Endothelial cell of umbilical vein (primary cell): ENCODE measurements around the gene NTRK2. TPM values are rescaled to one million over a fixed set of nuclear protein-coding genes. Genes with fewer than 3 reads are reported as not detected.

Experiments
- BruUV-seq: library from RNA; stranded (reverse); fragments of 400-500 nt; replicated peaks from 2 replicates; lab custom pipeline; 2021; lab: Mats Ljungman, UMichigan
- CTCF ChIA-PET: fragments of 300-600, 350-600 bp; sonication (Branson Sonifier 250); formaldehyde crosslinking; loops from one replicate; lab custom pipeline; 2021; ENCODE audit warnings: antibody characterized with exemption, inconsistent platforms; lab: Charles Lee
- POLR2A ChIA-PET: fragments of 300-600, 350-600 bp; sonication (Branson Sonifier 250); formaldehyde crosslinking; loops from one replicate; lab custom pipeline; 2021; ENCODE audit warnings: antibody characterized with exemption, inconsistent platforms; lab: Charles Lee
- DNase-seq: peaks from one replicate; pipeline ENCODE4 v3.0.0-alpha.2; 2011; ENCODE audit warnings: low read depth, low spot score
- FAIRE-seq: peaks from 2 replicates; lab custom pipeline; 2011; peaks lifted over from hg19 to GRCh38; lab: Jason Lieb, UNC
- H2AFZ ChIP-seq: 2 replicates; pipeline ENCODE4 v1.6.0; 2012; ENCODE audit warnings: low read depth, low read length, control low read depth, inconsistent platforms
- H3K27ac ChIP-seq: 2 replicates; pipeline ENCODE4 v1.5.1; 2011; ENCODE audit warnings: low read depth, mild to moderate bottlenecking, control low read depth, low read length, moderate library complexity; ENCODE audit not compliant: insufficient read depth
- H3K27me3 ChIP-seq, 2 experiments: 2 replicates each; pipeline versions ENCODE4 v1.6.0 to v1.6.1; 2011; ENCODE audit warnings: low read length in 2 of 2, mixed read lengths in 1 of 2; ENCODE audit not compliant: control insufficient read depth in 2 of 2, insufficient read depth in 2 of 2
- H3K36me3 ChIP-seq, 2 experiments: 2 replicates in 1 of 2; 3 replicates in 1 of 2; pipeline ENCODE4 v1.5.1; 2011; ENCODE audit warnings: low read length in 2 of 2, mild to moderate bottlenecking in 1 of 2, moderate library complexity in 1 of 2; ENCODE audit not compliant: control insufficient read depth in 2 of 2, insufficient read depth in 2 of 2; ENCODE audit errors: extremely low read depth in 1 of 2
- H3K4me1 ChIP-seq: 3 replicates; pipeline ENCODE4 v1.5.1; 2011; ENCODE audit warnings: mild to moderate bottlenecking, low read length; ENCODE audit not compliant: control insufficient read depth, insufficient read depth; ENCODE audit errors: extremely low read depth
- H3K4me2 ChIP-seq: 2 replicates; pipeline ENCODE4 v1.6.1; 2011; ENCODE audit warnings: low read length, control low read depth, mixed read lengths; ENCODE audit not compliant: insufficient read depth
- H3K4me3 ChIP-seq, 3 experiments: fragments of 200-600 bp in 1 of 3; sonication (generic), shearing (Covaris generic) in 1 of 3; replicated peaks in 1 of 3; 2 replicates each; pipeline ENCODE4 v1.5.1; 2011 to 2016; ENCODE audit warnings: control low read depth in 3 of 3, low read length in 3 of 3, mild to moderate bottlenecking in 2 of 3, inconsistent platforms in 1 of 3, low read depth in 1 of 3, moderate library complexity in 1 of 3; ENCODE audit not compliant: insufficient read depth in 1 of 3
- H3K79me2 ChIP-seq: 2 replicates; pipeline ENCODE4 v1.6.0; 2012; ENCODE audit warnings: low read length, inconsistent platforms; ENCODE audit not compliant: control insufficient read depth, insufficient read depth
- H3K9ac ChIP-seq: replicated peaks from 2 replicates; pipeline ENCODE3; 2011; ENCODE audit warnings: low read length, control low read depth; ENCODE audit not compliant: insufficient read depth; ENCODE audit errors: extremely low read depth
- H3K9me1 ChIP-seq: replicated peaks from 3 replicates; pipeline ENCODE4 v1.6.0; 2011; ENCODE audit warnings: mild to moderate bottlenecking, low read length; ENCODE audit not compliant: control insufficient read depth, insufficient read depth; ENCODE audit errors: extremely low read depth
- H3K9me3 ChIP-seq: replicated peaks from 2 replicates; pipeline ENCODE4 v1.5.1; 2012; ENCODE audit warnings: low read length, inconsistent platforms; ENCODE audit not compliant: control insufficient read depth, insufficient read depth
- H4K20me1 ChIP-seq: replicated peaks from 2 replicates; pipeline ENCODE3; 2011; ENCODE audit warnings: mild to moderate bottlenecking, low read length; ENCODE audit not compliant: control insufficient read depth, insufficient read depth; ENCODE audit errors: extremely low read depth
- CTCF ChIP-seq, 2 donors: IDR thresholded peaks; 1 replicate in 1 of 2; 2 replicates in 1 of 2; pipeline ENCODE4 v1.5.1; 2011; ENCODE audit warnings: low read length in 2 of 2, mild to moderate bottlenecking in 2 of 2, moderate library complexity in 2 of 2, control low read depth in 1 of 2, inconsistent platforms in 1 of 2, low read depth in 1 of 2; ENCODE audit not compliant: insufficient read depth in 1 of 2; ENCODE audit errors: extremely low read depth in 1 of 2
- FOS ChIP-seq: IDR thresholded peaks from 2 replicates; pipeline ENCODE4 v1.6.1; 2011; ENCODE audit warnings: mild to moderate bottlenecking, low read length, moderate library complexity, borderline replicate concordance; ENCODE audit not compliant: insufficient read depth
- GATA2 ChIP-seq: IDR thresholded peaks from 2 replicates; pipeline ENCODE4 v1.7.0; 2011; ENCODE audit warnings: low read depth, mild to moderate bottlenecking, moderate library complexity, mixed read lengths, low read length; ENCODE audit not compliant: insufficient read length, insufficient read depth
- JUN ChIP-seq: IDR thresholded peaks from 2 replicates; pipeline ENCODE4 v1.6.1; 2011; ENCODE audit warnings: borderline replicate concordance, low read depth; ENCODE audit not compliant: insufficient read length, insufficient read depth
- MYC ChIP-seq: IDR thresholded peaks from one replicate; pipeline ENCODE4 v1.6.1; 2011; ENCODE audit warnings: mild to moderate bottlenecking, low read depth, low read length
- POLR2AphosphoS5 ChIP-seq: IDR thresholded peaks from 2 replicates; pipeline ENCODE4 v1.6.1; 2012; ENCODE audit warnings: low read depth, mild to moderate bottlenecking, control low read depth, low read length, moderate library complexity; ENCODE audit not compliant: insufficient read depth
- dilution Hi-C: fragments of 300-500 bp; cut with MboI; formaldehyde crosslinking; loops from one replicate; pipeline ENCODE4 v1.15.0; 2019; ENCODE audit warnings: low sequenced_read_pairs; ENCODE audit not compliant: extremely low pct_ligation_motif_present
- intact Hi-C: fragments of 100-400 bp; cut with micrococcal nuclease; formaldehyde crosslinking; loops from one replicate; pipeline ENCODE4 v1.10.0; 2022
- polyA plus RNA-seq, 4 experiments: library from polyadenylated mRNA; depleted of rRNA in 3 of 4; stranded (reverse) in 3 of 4; unstranded in 1 of 4; fragments of >200 nt; gene quantifications; 2 replicates each; pipeline versions ENCODE4 v1.2.1 to v1.2.3, GENCODE V29; 2011 to 2012; ENCODE audit warnings: missing spikeins in 1 of 4
- total RNA-seq: library from RNA; stranded (reverse); gene quantifications from 2 replicates; pipeline ENCODE4 v1.2.3, GENCODE V29; 2021

The NTRK2 gene
- total and polyA plus RNA-seq, 2 donors (not counting 3 experiments of a cell fraction or from before 2014, with no cell fraction given) = 0.01 to 0.13 TPM

GRCh38 chr9:85040146-85040545 lies 370.6 kb downstream of the NTRK2 start:
- no TSS peak for BruUV-seq
- ChIA-PET CTCF (no interaction called here), POLR2A (no interaction called here)
- FAIRE-seq (no peak), DNase-seq (no peak)
- Histone ChIP-seq H2AFZ (no peak overlapping the region), H3K79me2 (no peaks in the 10 kb centered on the region), H3K9me3 (no peaks in the 10 kb centered on the region), H3K4me3 (no peak overlapping the region), H3K4me1 (no peaks in the 10 kb centered on the region), H4K20me1 (no peaks in the 10 kb centered on the region), H3K27me3 (peaks cover 0 to 1% of the 10 kb centered on the region in 2 experiments), H3K27ac (no peak overlapping the region), H3K9me1 (no peaks in the 10 kb centered on the region), H3K9ac (no peak overlapping the region), H3K4me2 (no peak overlapping the region), H3K36me3 (no peaks in the 10 kb centered on the region)
- dilution Hi-C loops = no loop called here
- intact Hi-C loops = no loop called here
- TF ChIP-seq CTCF (IDR thresholded peaks at IDR 0.05; ENCODE audit: extremely low read depth in 1 of 2, insufficient read depth in 1 of 2, low read depth in 1 of 2, low read length in 2 of 2) (no peak), MYC (no peak)

- H3K4me1 ChIP-seq = no peaks in the 10 kb centered on the region
- TF ChIP-seq JUN (no peak), GATA2 (no peak), FOS (no peak), POLR2AphosphoS5 (no peak), CTCF (IDR thresholded peaks at IDR 0.05; ENCODE audit: extremely low read depth in 1 of 2, insufficient read depth in 1 of 2, low read depth in 1 of 2, low read length in 2 of 2) (no peak)
- POLR2A ChIA-PET = no interaction called here
- dilution Hi-C loops = no loop called here
- no peak overlapping the region for H3K9ac ChIP-seq
- FAIRE-seq (no peak), DNase-seq (no peak)
- BruUV-seq = no TSS peak
- no peak overlapping the region for H3K4me2 ChIP-seq
- no peaks in the 10 kb centered on the region for H3K79me2 ChIP-seq
- H3K27ac ChIP-seq = no peak overlapping the region
- no peak overlapping the region for H2AFZ ChIP-seq
- H3K27me3 ChIP-seq = peaks cover 0 to 1% of the 10 kb centered on the region in 2 experiments
- H3K9me3 ChIP-seq = no peaks in the 10 kb centered on the region
- H3K4me3 ChIP-seq = no peak overlapping the region
- no peaks in the 10 kb centered on the region for H3K9me1 ChIP-seq
- CTCF ChIA-PET = no interaction called here
- intact Hi-C loops = no loop called here
- no peaks in the 10 kb centered on the region for H3K36me3 ChIP-seq
- H4K20me1 ChIP-seq = no peaks in the 10 kb centered on the region
These were observed 371.4 kb downstream of the NTRK2 start for GRCh38 chr9:85040821-85041465.
